IMR-90 (cell line): ENCODE results near the gene PRPF6. TPM values are rescaled to one million over a fixed set of nuclear protein-coding genes. Genes with fewer than 3 reads are reported as not detected.

Experiments used
- ATAC-seq: fragments of 200-7000 bp; cut with Tn5 transposase; 2 replicates; pipeline ENCODE4 v1.9.1; 2020; ENCODE audit warnings: low read depth, mild to moderate bottlenecking, moderate library complexity
- BruUV-seq: library from RNA; stranded (reverse); fragments of 400-500 nt; replicated peaks from 2 replicates; lab custom pipeline; 2021; lab: Mats Ljungman, UMichigan
- CTCF ChIA-PET: fragments of 300-600 bp; formaldehyde crosslinking; extraction: SDS; loops from one replicate; lab custom pipeline; 2021; ENCODE audit warnings: antibody characterized with exemption; lab: Yijun Ruan, JAX
- POLR2A ChIA-PET: fragments of 300-600 bp; sonication (Branson Sonifier 250); formaldehyde crosslinking; loops from one replicate; lab custom pipeline; 2022; ENCODE audit warnings: antibody characterized with exemption; ENCODE audit not compliant: unreplicated experiment; lab: Charles Lee
- DNase-seq: peaks from one replicate; pipeline ENCODE4 v3.0.0; 2013
- H2AFZ ChIP-seq: replicated peaks from 2 replicates; pipeline ENCODE3; 2013; ENCODE audit warnings: low read length, mild to moderate bottlenecking; ENCODE audit not compliant: poor library complexity
- H2AK5ac ChIP-seq: 2 replicates; pipeline ENCODE4 v1.6.1; 2013; ENCODE audit warnings: low read depth, low read length, inconsistent platforms
- H2AK9ac ChIP-seq: replicated peaks from 2 replicates; pipeline ENCODE3; 2013; ENCODE audit warnings: mild to moderate bottlenecking, low read depth, low read length, moderate library complexity; ENCODE audit not compliant: poor library complexity
- H2BK120ac ChIP-seq: 2 replicates; pipeline ENCODE4 v1.6.1; 2013; ENCODE audit warnings: low read depth, low read length, inconsistent platforms
- H2BK15ac ChIP-seq: 3 replicates; pipeline ENCODE4 v1.6.1; 2013; ENCODE audit warnings: low read depth, low read length, inconsistent platforms
- H2BK20ac ChIP-seq: 2 replicates; pipeline ENCODE4 v1.6.1; 2013; ENCODE audit warnings: low read depth, mild to moderate bottlenecking, inconsistent platforms, low read length, moderate library complexity
- H2BK5ac ChIP-seq: 2 replicates; pipeline ENCODE4 v1.6.1; 2013; ENCODE audit warnings: mild to moderate bottlenecking, low read depth, low read length, inconsistent platforms; ENCODE audit not compliant: poor library complexity, severe bottlenecking
- H3K14ac ChIP-seq: replicated peaks from 2 replicates; pipeline ENCODE4 v1.6.1; 2013; ENCODE audit warnings: low read depth, low read length, inconsistent platforms
- H3K18ac ChIP-seq: 2 replicates; pipeline ENCODE4 v1.6.1; 2013; ENCODE audit warnings: low read depth, low read length, control low read depth
- H3K23ac ChIP-seq: 2 replicates; pipeline ENCODE4 v1.6.1; 2013; ENCODE audit warnings: low read depth, low read length, inconsistent platforms
- H3K27ac ChIP-seq: 2 replicates; pipeline ENCODE4 v1.5.1; 2013; ENCODE audit warnings: mild to moderate bottlenecking, control low read depth, low read length; ENCODE audit not compliant: insufficient read depth
- H3K27me3 ChIP-seq: 2 replicates; pipeline ENCODE4 v1.6.1; 2013; ENCODE audit warnings: low read length; ENCODE audit not compliant: control insufficient read depth, insufficient read depth
- H3K36me3 ChIP-seq: 2 replicates; pipeline ENCODE4 v1.6.1; 2013; ENCODE audit warnings: low read length, mixed read lengths; ENCODE audit not compliant: control insufficient read depth, insufficient read depth
- H3K4ac ChIP-seq: 2 replicates; pipeline ENCODE4 v1.6.1; 2013; ENCODE audit warnings: low read depth, low read length, inconsistent platforms
- H3K4me1 ChIP-seq: 2 replicates; pipeline ENCODE4 v1.6.1; 2013; ENCODE audit warnings: low read length, mixed read lengths; ENCODE audit not compliant: control insufficient read depth, insufficient read depth
- H3K4me2 ChIP-seq: 2 replicates; pipeline ENCODE4 v1.6.1; 2013; ENCODE audit warnings: low read depth, mild to moderate bottlenecking, control low read depth, low read length, moderate library complexity
- H3K4me3 ChIP-seq: 2 replicates; pipeline ENCODE4 v1.5.1; 2013; ENCODE audit warnings: low read depth, mild to moderate bottlenecking, control low read depth, low read length, moderate library complexity; ENCODE audit not compliant: insufficient read depth
- H3K56ac ChIP-seq: 2 replicates; pipeline ENCODE4 v1.6.1; 2013; ENCODE audit warnings: low read length, inconsistent platforms; ENCODE audit not compliant: insufficient read depth; ENCODE audit errors: extremely low read depth
- H3K79me1 ChIP-seq, 2 experiments: 2 replicates each; pipeline ENCODE4 v1.6.1; 2013; ENCODE audit warnings: low read length in 2 of 2, inconsistent platforms in 1 of 2, low read depth in 1 of 2
- H3K9ac ChIP-seq: 2 replicates; pipeline ENCODE4 v1.6.1; 2013; ENCODE audit warnings: low read depth, low read length, control low read depth
- H3K9me1 ChIP-seq: 2 replicates; pipeline ENCODE4 v1.6.1; 2013; ENCODE audit warnings: low read length, inconsistent platforms; ENCODE audit not compliant: insufficient read depth
- H3K9me3 ChIP-seq: 2 replicates; pipeline ENCODE4 v1.6.1; 2013; ENCODE audit warnings: low read length; ENCODE audit not compliant: control insufficient read depth, insufficient read depth
- H4K20me1 ChIP-seq: 2 replicates; pipeline ENCODE4 v1.6.1; 2013; ENCODE audit warnings: low read length, inconsistent platforms; ENCODE audit not compliant: insufficient read depth
- H4K5ac ChIP-seq: 2 replicates; pipeline ENCODE4 v1.6.1; 2013; ENCODE audit warnings: mild to moderate bottlenecking, low read depth, low read length, control low read depth
- H4K8ac ChIP-seq, 2 experiments: 2 replicates each; pipeline ENCODE4 v1.6.1; 2013; ENCODE audit warnings: low read depth in 2 of 2, low read length in 2 of 2, control low read depth in 1 of 2, inconsistent platforms in 1 of 2
- H4K91ac ChIP-seq: 2 replicates; pipeline ENCODE4 v1.6.1; 2013; ENCODE audit warnings: low read depth, low read length, inconsistent platforms; ENCODE audit not compliant: insufficient read depth
- MXI1 ChIP-seq: IDR thresholded peaks from 2 replicates; pipeline ENCODE4 v1.6.1; 2012; ENCODE audit warnings: low read depth, mild to moderate bottlenecking, low read length, moderate library complexity, borderline replicate concordance
- WGBS, 2 experiments: methylation state at CpG; one replicate each; pipeline versions ENCODE4 v1.1.5 to v1.1.7; 2013; ENCODE audit warnings: missing lambda C conversion rate in 2 of 2; ENCODE audit not compliant: insufficient read length in 1 of 2; ENCODE audit errors: extremely low coverage in 2 of 2; 5-methylcytosine and 5-hydroxymethylcytosine counted together
- dilution Hi-C: fragments of 300-500 bp; cut with HindIII; formaldehyde crosslinking; loops from one replicate; pipeline ENCODE4 v1.14.3; 2018; ENCODE audit warnings: low sequenced_read_pairs; ENCODE audit not compliant: unreplicated experiment
- in situ Hi-C: fragments of 300-500 bp; cut with MboI; formaldehyde crosslinking; loops from 3 replicates; pipeline ENCODE4 v1.14.3; 2019; ENCODE audit warnings: low sequenced_read_pairs, inconsistent platforms, mixed read lengths
- intact Hi-C: fragments of 100-400 bp; cut with micrococcal nuclease; formaldehyde crosslinking; loops from 2 replicates; pipeline ENCODE4 v1.10.0; 2022
- polyA plus RNA-seq, 3 experiments: library from polyadenylated mRNA; depleted of rRNA; stranded (reverse); fragments of >200 nt; gene quantifications; 2 replicates each; pipeline ENCODE4 v1.2.3, GENCODE V29; 2012; ENCODE audit warnings: low replicate concordance in 1 of 3
- total RNA-seq: library from RNA; depleted of rRNA; stranded (reverse); fragments of >200 nt; gene quantifications from 2 replicates; pipeline ENCODE4 v1.2.3, GENCODE V29; 2012
- TF ChIP-seq, protein P1 (sequence below): conservative IDR thresholded peaks from 2 replicates; pipeline ENCODE4 v1.5.1; 2012; ENCODE audit warnings: mild to moderate bottlenecking, low read depth, low read length, improper control_type of control experiment

PRPF6 gene
- total and polyA plus RNA-seq, 2 of the 4 experiments (the other 2 are of a cell fraction): 43.5 to 71.3 TPM

DNA sequence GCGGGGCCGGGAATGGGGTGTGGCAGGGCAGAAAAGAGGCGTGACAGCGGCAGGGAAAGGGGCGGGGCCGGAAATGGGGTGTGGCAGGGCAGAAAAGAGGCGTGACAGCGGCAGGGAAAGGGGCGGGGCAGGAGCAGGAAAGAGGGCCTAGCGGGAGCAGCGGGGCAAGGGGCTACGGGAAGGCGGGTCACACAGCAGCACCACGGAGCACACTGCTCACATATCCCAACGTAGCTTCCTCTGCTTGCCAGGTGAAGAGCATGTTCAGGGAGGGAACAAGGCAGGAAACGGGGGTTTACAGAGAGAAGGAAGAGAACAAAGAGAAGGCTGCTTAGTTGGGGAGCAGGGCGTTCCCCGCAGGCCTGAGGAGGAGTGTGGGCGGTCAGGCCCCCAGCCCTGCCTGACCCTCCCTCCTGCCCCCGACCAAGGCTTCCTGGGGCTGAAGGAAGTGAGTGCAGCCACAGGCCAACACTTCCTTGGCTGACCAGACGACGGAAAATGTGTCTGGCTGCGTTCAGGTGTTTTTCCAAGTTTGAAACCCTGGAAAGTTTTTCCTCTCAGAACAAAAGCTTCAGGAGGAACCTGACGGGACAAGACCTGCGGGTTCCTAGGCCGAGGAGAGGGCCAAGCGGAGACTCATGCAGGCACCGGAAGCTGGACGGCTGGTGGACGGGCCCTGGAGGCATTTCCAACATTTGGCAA lies 38.5 kb upstream of the PRPF6 start:
- H2AK9ac ChIP-seq: peak overlapping the region; percentile 50
- no peak for ATAC-seq
- H2BK5ac ChIP-seq: no peak overlapping the region
- H3K4me2 ChIP-seq: no peak overlapping the region
- H2BK20ac ChIP-seq: no peak overlapping the region
- peaks cover 18 to 67% of the 10 kb centered on the region in 2 experiments for H3K79me1 ChIP-seq
- H2AFZ ChIP-seq: peak overlapping the region; percentile 51
- no peak overlapping the region for H2BK120ac ChIP-seq
- in situ Hi-C loops (no loop called here), intact Hi-C loops (no loop called here), dilution Hi-C loops (no loop called here)
- 66% methylated on average over 4 of the region's 30 CpGs; no CpG with 5 or more reads in 1 of the 2 experiments for WGBS, 2 experiments
- TF ChIP-seq, protein P1, sequence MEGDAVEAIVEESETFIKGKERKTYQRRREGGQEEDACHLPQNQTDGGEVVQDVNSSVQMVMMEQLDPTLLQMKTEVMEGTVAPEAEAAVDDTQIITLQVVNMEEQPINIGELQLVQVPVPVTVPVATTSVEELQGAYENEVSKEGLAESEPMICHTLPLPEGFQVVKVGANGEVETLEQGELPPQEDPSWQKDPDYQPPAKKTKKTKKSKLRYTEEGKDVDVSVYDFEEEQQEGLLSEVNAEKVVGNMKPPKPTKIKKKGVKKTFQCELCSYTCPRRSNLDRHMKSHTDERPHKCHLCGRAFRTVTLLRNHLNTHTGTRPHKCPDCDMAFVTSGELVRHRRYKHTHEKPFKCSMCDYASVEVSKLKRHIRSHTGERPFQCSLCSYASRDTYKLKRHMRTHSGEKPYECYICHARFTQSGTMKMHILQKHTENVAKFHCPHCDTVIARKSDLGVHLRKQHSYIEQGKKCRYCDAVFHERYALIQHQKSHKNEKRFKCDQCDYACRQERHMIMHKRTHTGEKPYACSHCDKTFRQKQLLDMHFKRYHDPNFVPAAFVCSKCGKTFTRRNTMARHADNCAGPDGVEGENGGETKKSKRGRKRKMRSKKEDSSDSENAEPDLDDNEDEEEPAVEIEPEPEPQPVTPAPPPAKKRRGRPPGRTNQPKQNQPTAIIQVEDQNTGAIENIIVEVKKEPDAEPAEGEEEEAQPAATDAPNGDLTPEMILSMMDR: no peak
- TF ChIP-seq MXI1: no peak
- DNase-seq: peak; percentile 4
- H3K9me1 ChIP-seq: peaks cover 4% of the 10 kb centered on the region; the same call in 1 of the 2 replicates
- peaks cover 81% of the 10 kb centered on the region for H4K20me1 ChIP-seq
- no TSS peak for BruUV-seq
- H2BK15ac ChIP-seq: no peak overlapping the region
- H3K27ac ChIP-seq: no peak overlapping the region
- POLR2A ChIA-PET: no interaction called here
- no peak overlapping the region for H3K9ac ChIP-seq
- peaks cover 56% of the 10 kb centered on the region for H3K36me3 ChIP-seq
- no peak overlapping the region for H2AK5ac ChIP-seq
- no peak overlapping the region for H4K5ac ChIP-seq
- no peak overlapping the region for H3K23ac ChIP-seq
- no peaks in the 10 kb centered on the region for H3K9me3 ChIP-seq
- CTCF ChIA-PET: no interaction called here
- H4K91ac ChIP-seq: no peak overlapping the region
- H3K27me3 ChIP-seq: no peaks in the 10 kb centered on the region
- no peak overlapping the region for H3K4me3 ChIP-seq
- H3K4me1 ChIP-seq: no peaks in the 10 kb centered on the region
- no peak overlapping the region for H3K14ac ChIP-seq
- no peak overlapping the region for H4K8ac ChIP-seq
- H3K56ac ChIP-seq: no peak overlapping the region
- no peak overlapping the region for H3K18ac ChIP-seq
- no peak overlapping the region for H3K4ac ChIP-seq
